DMS 273 treated with DMSO at 0.1 percent for 48 hours (cell line): ENCODE measurements around the gene HTR5A.

Experiments used
- DNase-seq: peaks from one replicate; lab custom pipeline; 2025; lab: John Stamatoyannopoulos, UW

Gene HTR5A

DNA sequence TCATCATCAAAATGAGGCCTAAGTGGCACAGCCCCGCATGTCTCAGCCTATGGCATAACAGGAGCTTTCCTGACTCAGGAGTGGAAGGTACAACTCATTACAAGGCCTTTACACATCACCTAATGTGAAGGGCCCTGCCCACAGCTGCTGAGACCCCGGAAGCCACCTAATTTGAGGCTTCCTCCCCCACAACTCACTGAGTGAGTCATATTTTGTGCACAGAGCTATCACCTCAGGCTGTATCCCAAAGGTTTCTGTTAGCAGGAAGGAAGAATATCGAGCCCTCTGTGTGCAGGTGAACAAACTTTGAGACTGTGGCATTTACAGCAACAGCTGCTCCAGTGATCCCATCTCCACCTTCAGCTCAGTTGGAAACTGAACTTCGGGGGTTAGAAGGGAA lies 20.6 kb downstream of the HTR5A start:
- no peak for DNase-seq

- no peak for DNase-seq
These were observed 23.5 kb downstream of the HTR5A start for GRCh38 chr7:155093596-155093995.

- DNase-seq, result no peak
These were observed 24.6 kb downstream of the HTR5A start for GRCh38 chr7:155094636-155095135.

DNA sequence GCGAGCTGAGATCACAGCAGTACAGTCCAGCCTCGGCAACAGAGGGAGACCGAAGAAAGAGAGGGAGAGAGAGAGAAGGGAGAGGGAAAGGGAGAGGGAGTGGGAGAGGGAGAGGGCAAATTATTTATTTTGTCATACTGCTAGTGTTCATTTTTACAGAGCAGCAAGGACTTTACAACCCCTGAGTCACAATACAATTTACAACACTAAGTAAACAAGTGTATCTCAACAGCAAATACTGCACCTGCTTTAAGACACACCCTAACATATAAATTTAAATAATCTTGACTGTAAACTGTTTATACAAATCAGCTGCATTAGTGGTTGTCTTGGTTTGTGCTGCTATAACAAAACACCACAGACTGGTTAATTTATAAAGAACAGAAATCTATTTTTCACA lies 27.2 kb downstream of the HTR5A start:
- no peak for DNase-seq

- DNase-seq, result no peak
These were observed 33.7 kb downstream of the HTR5A start for GRCh38 chr7:155103839-155104238.

GRCh38 chr7:155104913-155105312 lies 34.8 kb downstream of the HTR5A start:
- no peak for DNase-seq

GRCh38 chr7:155106356-155106755 lies 36.2 kb downstream of the HTR5A start:
- no peak for DNase-seq

- DNase-seq, result no peak
These were observed 37.0 kb downstream of the HTR5A start for GRCh38 chr7:155107126-155107525.

GRCh38 chr7:155108144-155108901 lies 38.2 kb downstream of the HTR5A start:
- DNase-seq, result no peak

- DNase-seq, result no peak
These were observed 39.0 kb downstream of the HTR5A start for GRCh38 chr7:155109121-155109520.

GRCh38 chr7:155115288-155115687 lies 45.2 kb downstream of the HTR5A start:
- no peak for DNase-seq

DNA sequence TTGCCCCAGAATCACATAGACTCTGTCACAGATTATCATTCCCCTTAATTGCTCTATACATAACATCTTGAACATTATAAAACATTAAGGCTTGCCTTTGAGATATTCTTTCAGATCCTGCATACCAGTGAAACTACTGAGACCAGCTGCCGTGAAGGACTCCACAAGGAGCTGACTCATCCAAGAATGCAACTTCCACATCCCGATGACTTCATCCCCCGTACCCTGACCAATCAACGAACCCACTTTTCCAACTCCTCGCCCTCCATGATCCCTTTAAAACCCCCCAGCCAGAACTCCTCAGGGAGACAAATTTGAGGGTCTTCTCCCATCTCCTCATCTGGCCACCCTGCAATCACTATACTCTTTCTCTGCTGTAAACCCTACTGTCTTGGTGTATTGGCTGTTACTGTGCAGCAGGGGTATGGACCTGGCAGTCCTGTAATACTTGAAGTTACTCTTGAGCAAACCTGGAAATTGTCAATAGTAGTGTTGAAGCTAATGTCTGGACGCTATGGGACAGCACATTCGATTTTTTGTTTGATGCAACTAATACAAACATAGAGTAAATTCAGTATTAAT lies 49.8 kb downstream of the HTR5A start:
- no peak for DNase-seq

GRCh38 chr7:155120460-155120859 lies 50.3 kb downstream of the HTR5A start:
- no peak for DNase-seq

- no peak for DNase-seq
These were observed 52.7 kb downstream of the HTR5A start for GRCh38 chr7:155122831-155123230.

- no peak for DNase-seq
These were observed 53.3 kb downstream of the HTR5A start for GRCh38 chr7:155123413-155123812.

DNA sequence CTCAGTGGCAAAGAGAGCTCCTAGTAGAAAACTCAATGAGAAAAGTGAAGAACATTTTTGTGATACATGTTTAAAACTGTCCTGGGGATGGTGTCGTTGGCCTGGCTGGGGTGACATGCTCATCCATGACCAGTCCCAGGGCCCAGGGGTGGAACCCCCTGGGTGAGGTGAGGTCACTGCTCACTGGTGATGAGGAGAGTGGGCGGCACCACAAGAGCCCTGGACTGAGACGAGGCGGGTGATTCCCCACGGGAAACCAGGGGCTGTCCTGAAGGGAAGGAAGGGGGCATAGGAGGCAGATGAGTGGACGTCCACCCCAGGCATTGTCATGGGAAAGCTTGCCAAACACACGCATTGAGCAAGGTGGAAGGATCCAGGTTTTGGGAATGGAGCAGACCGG lies 54.6 kb downstream of the HTR5A start:
- no peak for DNase-seq

GRCh38 chr7:155129186-155129585 lies 59.1 kb downstream of the HTR5A start:
- DNase-seq, result no peak

GRCh38 chr7:155129789-155130188 lies 59.7 kb downstream of the HTR5A start:
- no peak for DNase-seq

DNA sequence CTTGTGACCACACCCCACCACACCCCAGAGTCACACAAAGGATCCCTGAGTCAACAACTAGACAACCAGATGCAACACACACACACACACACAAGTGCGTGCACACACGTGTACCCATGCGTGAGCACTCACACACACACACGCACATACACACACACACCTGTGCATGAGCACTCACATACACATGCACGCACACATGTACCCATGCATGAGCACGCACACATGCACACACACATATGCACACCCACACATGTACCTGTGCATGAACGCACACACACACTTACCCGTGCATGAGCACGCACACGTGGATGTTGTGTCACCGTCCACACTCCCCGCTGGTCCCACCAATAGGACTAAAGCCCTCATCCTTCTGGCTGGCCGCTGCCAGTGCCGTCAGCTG lies 60.4 kb downstream of the HTR5A start:
- no peak for DNase-seq

- DNase-seq, result no peak
These were observed 61.0 kb downstream of the HTR5A start for GRCh38 chr7:155131090-155131489.

DNA sequence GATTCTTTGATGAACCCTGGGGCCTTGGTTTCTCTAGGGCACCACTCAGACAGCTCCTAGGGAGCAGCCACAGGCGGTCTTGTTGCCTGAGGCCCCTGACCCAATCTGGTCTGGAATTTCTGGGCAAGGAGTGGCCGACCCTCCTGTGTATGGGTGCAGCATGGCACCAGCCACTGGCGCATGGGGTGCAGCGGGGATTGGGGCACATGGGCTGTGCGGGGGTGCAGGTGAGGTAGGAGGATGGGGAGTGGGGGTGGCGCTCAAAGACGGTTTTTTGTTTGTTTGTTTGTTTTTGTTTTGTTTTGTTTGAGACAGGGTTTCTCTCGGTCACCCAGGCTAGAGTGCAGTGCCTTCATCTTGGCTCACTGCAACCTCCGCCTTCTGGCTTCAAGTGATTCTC lies 62.3 kb downstream of the HTR5A start:
- no peak for DNase-seq

DNA sequence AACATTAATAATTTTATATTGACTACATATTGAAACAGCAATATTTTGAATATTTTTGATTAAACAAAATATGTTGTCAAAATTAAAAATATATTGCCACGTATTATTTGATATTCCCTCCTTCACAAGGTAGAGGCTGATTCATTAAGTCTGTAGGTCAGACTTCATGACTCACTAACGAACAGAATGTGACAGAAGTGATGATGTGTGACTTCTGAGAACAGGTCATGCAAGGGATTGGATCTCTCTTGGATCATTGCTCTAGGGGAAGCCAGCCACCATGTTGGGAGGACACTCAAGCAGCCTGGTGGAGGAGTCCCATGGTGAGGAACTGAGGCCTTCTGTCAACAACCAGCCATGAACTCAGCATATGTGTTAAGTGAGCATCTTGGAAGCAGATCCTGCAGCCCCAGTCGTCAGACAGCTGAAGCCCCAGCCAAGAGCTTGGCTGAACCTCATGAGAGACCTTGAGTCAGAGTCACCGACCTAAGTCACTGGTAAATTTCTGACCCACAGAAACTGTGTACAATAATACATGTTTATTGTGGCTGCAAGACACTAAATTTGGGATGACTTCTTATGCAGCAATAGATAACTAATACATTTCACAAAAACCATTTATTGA lies 66.6 kb downstream of the HTR5A start:
- DNase-seq, result no peak
